Sigmoid colon (tissue), 4 donors: ENCODE results near the gene LTK.

Source experiments
- EP300 ChIP-seq, 4 donors: sonication (generic); formaldehyde crosslinking; IDR thresholded peaks; one replicate each; pipeline ENCODE4 v1.6.1; 2017; ENCODE audit warnings: antibody characterized with exemption in 4 of 4
- POLR2A ChIP-seq, 2 donors: fragments of 450-650 bp; IDR thresholded peaks; one replicate each; pipeline ENCODE4 v1.6.1; 2016; ENCODE audit warnings: antibody characterized with exemption in 2 of 2, mild to moderate bottlenecking in 2 of 2, moderate library complexity in 2 of 2
- TF ChIP-seq, protein P1 (sequence below), 4 experiments: fragments of 450-650 bp in 3 of 4; fragments of 200-600 bp in 1 of 4; IDR thresholded peaks; one replicate each; pipeline ENCODE4 v1.5.1; 2016 to 2019; ENCODE audit warnings: antibody characterized with exemption in 4 of 4, mild to moderate bottlenecking in 3 of 4, moderate library complexity in 2 of 4

GRCh38 chr15:41501931-41502794 is 11.5 kb downstream of the LTK start:
- TF ChIP-seq, protein P1, sequence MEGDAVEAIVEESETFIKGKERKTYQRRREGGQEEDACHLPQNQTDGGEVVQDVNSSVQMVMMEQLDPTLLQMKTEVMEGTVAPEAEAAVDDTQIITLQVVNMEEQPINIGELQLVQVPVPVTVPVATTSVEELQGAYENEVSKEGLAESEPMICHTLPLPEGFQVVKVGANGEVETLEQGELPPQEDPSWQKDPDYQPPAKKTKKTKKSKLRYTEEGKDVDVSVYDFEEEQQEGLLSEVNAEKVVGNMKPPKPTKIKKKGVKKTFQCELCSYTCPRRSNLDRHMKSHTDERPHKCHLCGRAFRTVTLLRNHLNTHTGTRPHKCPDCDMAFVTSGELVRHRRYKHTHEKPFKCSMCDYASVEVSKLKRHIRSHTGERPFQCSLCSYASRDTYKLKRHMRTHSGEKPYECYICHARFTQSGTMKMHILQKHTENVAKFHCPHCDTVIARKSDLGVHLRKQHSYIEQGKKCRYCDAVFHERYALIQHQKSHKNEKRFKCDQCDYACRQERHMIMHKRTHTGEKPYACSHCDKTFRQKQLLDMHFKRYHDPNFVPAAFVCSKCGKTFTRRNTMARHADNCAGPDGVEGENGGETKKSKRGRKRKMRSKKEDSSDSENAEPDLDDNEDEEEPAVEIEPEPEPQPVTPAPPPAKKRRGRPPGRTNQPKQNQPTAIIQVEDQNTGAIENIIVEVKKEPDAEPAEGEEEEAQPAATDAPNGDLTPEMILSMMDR (IDR thresholded peaks at IDR 0.05) = no peak
- TF ChIP-seq EP300 (IDR thresholded peaks at IDR 0.05) = no peak
- no peak for TF ChIP-seq POLR2A (IDR thresholded peaks at IDR 0.05)
